Stomach (tissue), 9 donors: Measurements from ENCODE around the gene NEDD4L. TPM values are rescaled to one million over a fixed set of nuclear protein-coding genes. Genes with fewer than 3 reads are reported as not detected.

Experiments used
- DNase-seq, 2 donors: peaks; one replicate each; pipeline versions ENCODE4 v3.0.0 to v3.0.0-alpha.2; 2013 to 2019
- H3K27ac ChIP-seq, 5 donors: fragments of 200-600 bp in 4 of 5; sonication (generic) in 4 of 5; one replicate each; pipeline ENCODE4 v1.5.1; 2013 to 2019; ENCODE audit warnings: mild to moderate bottlenecking in 1 of 5, moderate library complexity in 1 of 5
- H3K27me3 ChIP-seq, 3 donors: fragments of 200-600 bp; sonication (generic); one replicate each; pipeline ENCODE4 v1.5.1; 2017 to 2019; ENCODE audit warnings: mixed run types in 1 of 3
- H3K36me3 ChIP-seq, 4 donors: fragments of 200-600 bp; sonication (generic); 1 replicate in 3 of 4; 2 replicates in 1 of 4; pipeline ENCODE4 v1.5.1; 2016 to 2019
- H3K4me1 ChIP-seq, 4 donors: fragments of 200-600 bp; sonication (generic); one replicate each; pipeline ENCODE4 v1.5.1; 2016 to 2019
- H3K4me3 ChIP-seq, 4 donors: fragments of 200-600 bp; sonication (generic) in 3 of 4; one replicate each; pipeline ENCODE4 v1.5.1; 2016 to 2019; ENCODE audit warnings: mild to moderate bottlenecking in 1 of 4
- H3K9me3 ChIP-seq, 4 donors: fragments of 200-600 bp; sonication (generic); one replicate each; pipeline ENCODE4 v1.5.1; 2016 to 2019
- EP300 ChIP-seq: sonication (generic); formaldehyde crosslinking; IDR thresholded peaks from one replicate; pipeline ENCODE4 v1.6.1; 2017; ENCODE audit warnings: antibody characterized with exemption
- POLR2A ChIP-seq, 4 donors: fragments of 450-650 bp; IDR thresholded peaks; one replicate each; pipeline ENCODE4 v1.6.1; 2016; ENCODE audit warnings: antibody characterized with exemption in 4 of 4, control low read depth in 2 of 4, mild to moderate bottlenecking in 1 of 4, moderate library complexity in 1 of 4
- POLR2AphosphoS5 ChIP-seq, 3 donors: sonication (generic); formaldehyde crosslinking; IDR thresholded peaks; one replicate each; pipeline ENCODE4 v1.6.1; 2016; ENCODE audit warnings: antibody characterized with exemption in 3 of 3
- WGBS, 5 donors: extraction: QIAGEN DNeasy Blood & Tissue Kit in 3 of 5; methylation state at CpG; one replicate each; pipeline versions ENCODE4 v1.1.5 to v1.1.7; 2013 to 2018; 5-methylcytosine and 5-hydroxymethylcytosine counted together
- intact Hi-C: fragments of 100-400 bp; cut with DNase I; formaldehyde crosslinking; loops from one replicate; pipeline ENCODE4 v1.15.1; 2023; ENCODE audit warnings: low total_unique reads
- polyA plus RNA-seq, 3 donors: library from polyadenylated mRNA; stranded (reverse); fragments of 200-250 nt; gene quantifications; one replicate each; pipeline ENCODE4 v1.2.3, GENCODE V29; 2013
- total RNA-seq, 5 donors: library from RNA; depleted of rRNA; stranded (reverse); fragments of >200 nt; gene quantifications; one replicate each; pipeline versions ENCODE4 v1.1.0 to v1.2.3, GENCODE V29; 2014 to 2016
- TF ChIP-seq, protein P1 (sequence below), 7 experiments: fragments of 450-650 bp in 4 of 7; fragments of 200-600 bp in 3 of 7; sonication (generic) in 3 of 7; IDR thresholded peaks; one replicate each; pipeline ENCODE4 v1.5.1; 2016 to 2019; ENCODE audit warnings: antibody characterized with exemption in 7 of 7, control low read depth in 2 of 7, mild to moderate bottlenecking in 1 of 7
- donor health status: healthy with polysubstance abuse.
- donor health status: Bipolar disorder and iron deficiency.
- donor health status: healthy.

Gene NEDD4L
- total and polyA plus RNA-seq, 8 donors = 46.1 to 315 (median 129) TPM

DNA sequence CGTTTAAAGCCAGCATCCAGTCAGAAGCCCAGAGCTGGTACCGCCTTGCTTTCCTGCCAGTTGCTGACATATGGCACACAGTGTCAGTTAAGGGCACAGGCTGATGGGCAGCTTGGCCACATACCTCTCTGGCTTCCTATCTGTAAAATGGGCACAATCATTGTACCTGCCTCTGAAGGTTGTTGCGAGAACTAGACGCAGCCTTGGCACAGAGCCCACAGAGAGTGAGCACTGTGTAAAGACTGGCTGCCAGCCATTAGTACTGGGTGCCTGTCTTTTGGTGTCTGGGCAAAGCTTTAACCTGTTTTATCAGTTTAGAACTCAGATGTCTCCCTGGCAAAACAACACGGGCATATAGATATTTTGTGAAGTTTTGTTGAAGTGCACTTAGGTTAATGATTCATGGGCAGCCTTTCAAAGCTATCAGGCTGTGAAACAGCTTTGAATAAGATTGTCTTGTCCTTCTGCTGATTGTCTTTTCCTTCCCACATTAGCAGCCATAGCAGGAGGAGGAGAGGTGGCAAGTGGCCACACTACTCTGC lies 269.5 kb downstream of the NEDD4L start:
- H3K36me3 ChIP-seq = peaks cover 0 to 8% (median 1%) of the 10 kb centered on the region in 4 donors
- peak in 1 of 3 donors; percentile 14 for TF ChIP-seq POLR2AphosphoS5 (IDR thresholded peaks at IDR 0.05)
- TF ChIP-seq POLR2A (IDR thresholded peaks at IDR 0.05) = no peak
- peak; percentile 46 to 82 for DNase-seq
- no peaks in the 10 kb centered on the region for H3K27me3 ChIP-seq
- H3K4me1 ChIP-seq = peaks cover 40 to 88% (median 64%) of the 10 kb centered on the region in 4 donors
- no peaks in the 10 kb centered on the region for H3K9me3 ChIP-seq
- H3K4me3 ChIP-seq = no peak overlapping the region
- H3K27ac ChIP-seq = peak overlapping the region; percentile 58 to 78 (median 65)
- intact Hi-C loops = no loop called here
- WGBS, 5 donors = 56 to 74% (median 60%) methylated on average over 5 of the region's 5 CpGs

- no peak overlapping the region for H3K4me3 ChIP-seq
- 40 to 59% (median 53%) methylated on average over 7 of the region's 7 CpGs for WGBS, 5 donors
- H3K27me3 ChIP-seq = no peaks in the 10 kb centered on the region
- peak overlapping the region; percentile 57 to 78 (median 65) for H3K27ac ChIP-seq
- intact Hi-C loops = no loop called here
- TF ChIP-seq POLR2AphosphoS5 (IDR thresholded peaks at IDR 0.05) = peak; percentile 23 to 71 (median 60)
- TF ChIP-seq, protein P1, sequence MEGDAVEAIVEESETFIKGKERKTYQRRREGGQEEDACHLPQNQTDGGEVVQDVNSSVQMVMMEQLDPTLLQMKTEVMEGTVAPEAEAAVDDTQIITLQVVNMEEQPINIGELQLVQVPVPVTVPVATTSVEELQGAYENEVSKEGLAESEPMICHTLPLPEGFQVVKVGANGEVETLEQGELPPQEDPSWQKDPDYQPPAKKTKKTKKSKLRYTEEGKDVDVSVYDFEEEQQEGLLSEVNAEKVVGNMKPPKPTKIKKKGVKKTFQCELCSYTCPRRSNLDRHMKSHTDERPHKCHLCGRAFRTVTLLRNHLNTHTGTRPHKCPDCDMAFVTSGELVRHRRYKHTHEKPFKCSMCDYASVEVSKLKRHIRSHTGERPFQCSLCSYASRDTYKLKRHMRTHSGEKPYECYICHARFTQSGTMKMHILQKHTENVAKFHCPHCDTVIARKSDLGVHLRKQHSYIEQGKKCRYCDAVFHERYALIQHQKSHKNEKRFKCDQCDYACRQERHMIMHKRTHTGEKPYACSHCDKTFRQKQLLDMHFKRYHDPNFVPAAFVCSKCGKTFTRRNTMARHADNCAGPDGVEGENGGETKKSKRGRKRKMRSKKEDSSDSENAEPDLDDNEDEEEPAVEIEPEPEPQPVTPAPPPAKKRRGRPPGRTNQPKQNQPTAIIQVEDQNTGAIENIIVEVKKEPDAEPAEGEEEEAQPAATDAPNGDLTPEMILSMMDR (IDR thresholded peaks at IDR 0.05) = no peak
- no peak for TF ChIP-seq EP300
- peaks cover 0 to 8% (median 1%) of the 10 kb centered on the region in 4 donors for H3K36me3 ChIP-seq
- DNase-seq = peak; percentile 43 to 63
- H3K4me1 ChIP-seq = peaks cover 35 to 87% (median 57%) of the 10 kb centered on the region in 4 donors
- H3K9me3 ChIP-seq = no peaks in the 10 kb centered on the region
Observed at GRCh38 chr18:58314284-58314683, 270.3 kb downstream of the NEDD4L start.

DNA sequence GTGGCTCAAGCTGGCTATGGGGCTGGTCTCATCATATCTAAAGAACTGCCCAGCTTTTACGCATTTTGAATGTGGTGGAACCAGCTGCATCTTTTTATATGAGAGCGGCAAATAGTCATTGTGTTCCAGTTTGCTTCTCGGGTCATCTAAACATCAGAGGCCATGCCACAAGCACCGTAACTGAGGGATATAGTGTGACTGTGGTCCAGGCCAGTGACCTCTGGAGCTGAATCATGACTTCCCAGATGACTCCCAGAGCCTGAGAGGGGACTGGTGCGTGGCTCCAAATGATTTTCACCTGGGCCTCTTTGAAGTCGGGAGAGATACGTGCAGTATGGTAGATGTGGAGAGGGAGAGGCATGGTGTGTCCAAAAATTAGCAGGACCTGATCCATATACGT lies 271.0 kb downstream of the NEDD4L start:
- WGBS, 5 donors = 63 to 85% (median 84%) methylated on average over 8 of the region's 8 CpGs
- Histone ChIP-seq H3K27ac (peak overlapping the region; percentile 14 to 78 (median 65)), H3K9me3 (no peaks in the 10 kb centered on the region), H3K36me3 (peaks cover 0 to 8% (median 1%) of the 10 kb centered on the region in 4 donors), H3K27me3 (no peaks in the 10 kb centered on the region), H3K4me1 (peaks cover 32 to 80% (median 50%) of the 10 kb centered on the region in 4 donors), H3K4me3 (no peak overlapping the region)
- intact Hi-C loops = no loop called here
- TF ChIP-seq EP300 (no peak), POLR2A (IDR thresholded peaks at IDR 0.05) (no peak), POLR2AphosphoS5 (IDR thresholded peaks at IDR 0.05) (no peak)
- TF ChIP-seq, protein P1 (IDR thresholded peaks at IDR 0.05) = no peak
- no peak for DNase-seq

DNA sequence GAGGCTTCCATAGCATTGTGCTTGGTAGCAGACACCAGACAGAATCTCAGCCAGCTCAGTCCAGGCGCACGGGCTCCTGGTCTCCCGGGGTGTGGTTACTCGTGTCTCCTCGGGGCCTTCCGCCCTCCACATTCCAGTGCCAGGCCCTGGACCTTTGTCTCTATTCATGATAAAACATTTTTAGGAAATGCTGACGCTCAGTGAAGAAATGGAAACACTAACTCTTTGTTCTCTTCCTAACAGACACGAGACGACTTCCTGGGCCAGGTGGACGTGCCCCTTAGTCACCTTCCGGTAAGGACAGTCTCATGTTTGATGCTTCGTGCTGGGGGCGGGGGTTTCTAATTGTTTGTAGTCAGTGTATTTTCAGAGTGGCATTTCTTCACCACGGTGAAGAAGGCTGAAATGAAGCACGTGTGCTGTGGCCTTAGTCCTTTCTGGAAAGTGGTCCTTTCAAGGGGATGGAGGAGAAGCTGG lies 271.8 kb downstream of the NEDD4L start:
- Histone ChIP-seq H3K36me3 (peaks cover 0 to 8% (median 1%) of the 10 kb centered on the region in 4 donors), H3K27ac (peak overlapping the region; percentile 19 to 78 (median 65)), H3K27me3 (no peaks in the 10 kb centered on the region), H3K9me3 (no peaks in the 10 kb centered on the region), H3K4me3 (no peak overlapping the region), H3K4me1 (peaks cover 32 to 73% (median 48%) of the 10 kb centered on the region in 4 donors)
- 35 to 58% (median 41%) methylated on average over 15 of the region's 15 CpGs for WGBS, 5 donors
- DNase-seq = peak in 1 of 2 donors; percentile 39
- TF ChIP-seq POLR2A (IDR thresholded peaks at IDR 0.05) = no peak
- peak in 1 of 3 donors; percentile 26 for TF ChIP-seq POLR2AphosphoS5 (IDR thresholded peaks at IDR 0.05)
- peak; percentile 14 for TF ChIP-seq EP300
- TF ChIP-seq, protein P1 (IDR thresholded peaks at IDR 0.05) = no peak
- intact Hi-C loops = no loop called here
